ENCODE data around the gene FEV. TPM values are rescaled to one million over a fixed set of nuclear protein-coding genes. Genes with fewer than 3 reads are reported as not detected.
A peak's percentile ranks its signal among the peaks of the same experiment; 100 is the strongest.

FEV gene
- total and polyA plus RNA-seq, 2 donors (not counting 3 experiments of a cell fraction or from before 2014, with no cell fraction given): not detected

DNA sequence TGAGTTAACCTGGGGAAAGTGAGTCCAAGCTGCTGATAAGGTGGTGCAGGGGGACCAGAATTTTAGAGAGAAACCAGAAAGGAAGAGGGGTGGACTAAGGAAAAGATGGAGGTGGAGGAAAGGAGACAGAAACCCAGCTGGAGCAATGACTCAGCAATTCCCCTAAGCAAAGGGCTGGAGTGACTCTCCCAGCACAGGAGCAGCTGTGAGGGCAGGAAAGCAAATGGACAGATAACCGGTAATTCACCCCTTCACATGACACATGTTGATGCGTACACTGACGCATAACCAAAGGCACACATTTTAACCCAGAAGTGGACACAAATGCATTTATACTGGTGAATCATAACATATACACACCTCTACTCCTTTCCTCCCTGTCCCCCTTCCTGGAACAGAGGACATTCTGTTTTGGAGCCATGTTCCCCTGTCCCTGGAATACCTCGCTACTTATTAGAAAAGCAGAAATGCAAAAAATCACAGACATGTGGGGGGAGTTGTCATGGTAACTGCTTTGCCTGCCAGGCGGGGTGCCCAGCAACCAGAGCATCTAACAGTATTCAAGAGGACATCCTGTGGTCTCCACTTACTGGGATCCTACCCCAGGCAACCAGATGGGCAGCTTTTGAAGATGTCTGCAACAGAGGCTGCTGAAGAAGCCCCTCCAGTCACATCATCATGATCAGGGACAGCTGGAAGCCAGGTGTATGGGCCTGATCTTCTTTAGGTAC is 20.8 kb downstream of the FEV start:
- ChIA-PET CTCF (interaction anchor here (0.9 to 6.4 kb wide), 5 partner anchors 9 to 140 kb away, joined by 3 to 45 read pairs (median 4); no protein-coding TSS in a partner anchor), POLR2A (no interaction called here)
- Histone ChIP-seq H3K36me3 (ENCODE audit: control insufficient read depth in 2 of 2, extremely low read depth in 1 of 2, insufficient read depth in 2 of 2, low read length in 2 of 2) (no peaks in the 10 kb centered on the region), H3K9me3 (replicated peaks; ENCODE audit: control insufficient read depth, insufficient read depth, low read length) (no peaks in the 10 kb centered on the region), H3K27ac (ENCODE audit: insufficient read depth, low read depth, low read length) (no peak overlapping the region), H3K4me3 (replicated peaks in 1 of 3; ENCODE audit: insufficient read depth in 1 of 3, low read depth in 1 of 3, low read length in 3 of 3) (no peak overlapping the region), H4K20me1 (replicated peaks; ENCODE audit: control insufficient read depth, extremely low read depth, insufficient read depth, low read length) (no peaks in the 10 kb centered on the region), H2AFZ (ENCODE audit: low read depth, low read length) (no peak overlapping the region), H3K27me3 (ENCODE audit: control insufficient read depth in 2 of 2, insufficient read depth in 2 of 2, low read length in 2 of 2) (peaks cover 29 to 48% of the 10 kb centered on the region in 2 experiments), H3K4me1 (ENCODE audit: control insufficient read depth, extremely low read depth, insufficient read depth, low read length) (no peaks in the 10 kb centered on the region), H3K4me2 (ENCODE audit: insufficient read depth, low read length) (no peak overlapping the region), H3K9me1 (replicated peaks; ENCODE audit: control insufficient read depth, extremely low read depth, insufficient read depth, low read length) (no peaks in the 10 kb centered on the region), H3K9ac (replicated peaks; ENCODE audit: extremely low read depth, insufficient read depth, low read length) (no peak overlapping the region), H3K79me2 (ENCODE audit: control insufficient read depth, insufficient read depth, low read length) (no peaks in the 10 kb centered on the region)
- TF ChIP-seq FOS (IDR thresholded peaks at IDR 0.05; ENCODE audit: borderline replicate concordance, insufficient read depth, low read length) (peak; percentile 7), POLR2A (IDR thresholded peaks at IDR 0.05; ENCODE audit: low read depth, low read length) (no peak)
- no TSS peak for BruUV-seq (replicated peaks)
- intact Hi-C loops (cut with micrococcal nuclease): no loop called here
- FAIRE-seq (no peak), DNase-seq (ENCODE audit: low read depth, low spot score) (no peak)
- dilution Hi-C loops (cut with MboI; ENCODE audit: extremely low pct_ligation_motif_present, low sequenced_read_pairs): no loop called here

DNA sequence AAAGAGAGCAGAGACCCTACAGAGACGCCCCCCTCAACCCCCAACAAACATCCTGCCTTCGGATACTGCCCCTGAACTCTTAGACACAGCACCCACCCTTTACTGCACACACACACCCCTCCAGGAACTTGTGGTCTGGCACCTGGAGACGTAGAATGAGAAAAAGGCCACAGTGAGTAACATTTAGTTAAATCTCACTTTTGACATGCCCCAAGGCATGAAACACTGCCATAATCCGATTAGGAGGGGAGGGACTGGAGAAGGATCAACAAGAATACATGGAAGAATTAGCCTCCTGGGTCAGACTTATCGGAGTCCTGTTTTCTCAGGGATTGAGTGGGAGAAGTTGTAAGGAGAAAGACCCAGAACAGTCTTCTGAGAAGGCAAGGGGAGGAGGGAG is 21.4 kb downstream of the FEV start:
- dilution Hi-C loops (cut with MboI; ENCODE audit: extremely low pct_ligation_motif_present, low sequenced_read_pairs) (no loop called here), intact Hi-C loops (cut with micrococcal nuclease) (no loop called here)
- Histone ChIP-seq H4K20me1 (replicated peaks; ENCODE audit: control insufficient read depth, extremely low read depth, insufficient read depth, low read length) (no peaks in the 10 kb centered on the region), H3K27me3 (ENCODE audit: control insufficient read depth in 2 of 2, insufficient read depth in 2 of 2, low read length in 2 of 2) (peaks cover 35 to 54% of the 10 kb centered on the region in 2 experiments), H3K36me3 (ENCODE audit: control insufficient read depth in 2 of 2, extremely low read depth in 1 of 2, insufficient read depth in 2 of 2, low read length in 2 of 2) (no peaks in the 10 kb centered on the region), H3K79me2 (ENCODE audit: control insufficient read depth, insufficient read depth, low read length) (no peaks in the 10 kb centered on the region), H3K4me1 (ENCODE audit: control insufficient read depth, extremely low read depth, insufficient read depth, low read length) (no peaks in the 10 kb centered on the region), H3K4me2 (ENCODE audit: insufficient read depth, low read length) (no peak overlapping the region), H3K9me1 (replicated peaks; ENCODE audit: control insufficient read depth, extremely low read depth, insufficient read depth, low read length) (no peaks in the 10 kb centered on the region), H3K27ac (ENCODE audit: insufficient read depth, low read depth, low read length) (no peak overlapping the region), H3K9me3 (replicated peaks; ENCODE audit: control insufficient read depth, insufficient read depth, low read length) (no peaks in the 10 kb centered on the region), H3K4me3 (replicated peaks in 1 of 3; ENCODE audit: insufficient read depth in 1 of 3, low read depth in 1 of 3, low read length in 3 of 3) (no peak overlapping the region), H3K9ac (replicated peaks; ENCODE audit: extremely low read depth, insufficient read depth, low read length) (no peak overlapping the region), H2AFZ (ENCODE audit: low read depth, low read length) (no peak overlapping the region)
- BruUV-seq (replicated peaks): no TSS peak
- FAIRE-seq (no peak), DNase-seq (ENCODE audit: low read depth, low spot score) (no peak)
- TF ChIP-seq MYC (IDR thresholded peaks at IDR 0.05; ENCODE audit: low read depth, low read length) (no peak), GATA2 (IDR thresholded peaks at IDR 0.05; ENCODE audit: insufficient read depth, insufficient read length, low read depth, low read length) (no peak), EZH2 (IDR thresholded peaks at IDR 0.05; ENCODE audit: borderline replicate concordance, low read depth, low read length, severe bottlenecking) (no peak), JUN (IDR thresholded peaks at IDR 0.05; ENCODE audit: borderline replicate concordance, insufficient read depth, insufficient read length, low read depth) (no peak), POLR2A (IDR thresholded peaks at IDR 0.05; ENCODE audit: low read depth, low read length) (no peak), POLR2AphosphoS5 (IDR thresholded peaks at IDR 0.05; ENCODE audit: insufficient read depth, low read depth, low read length) (no peak), FOS (IDR thresholded peaks at IDR 0.05; ENCODE audit: borderline replicate concordance, insufficient read depth, low read length) (no peak)
- TF ChIP-seq, protein P1, sequence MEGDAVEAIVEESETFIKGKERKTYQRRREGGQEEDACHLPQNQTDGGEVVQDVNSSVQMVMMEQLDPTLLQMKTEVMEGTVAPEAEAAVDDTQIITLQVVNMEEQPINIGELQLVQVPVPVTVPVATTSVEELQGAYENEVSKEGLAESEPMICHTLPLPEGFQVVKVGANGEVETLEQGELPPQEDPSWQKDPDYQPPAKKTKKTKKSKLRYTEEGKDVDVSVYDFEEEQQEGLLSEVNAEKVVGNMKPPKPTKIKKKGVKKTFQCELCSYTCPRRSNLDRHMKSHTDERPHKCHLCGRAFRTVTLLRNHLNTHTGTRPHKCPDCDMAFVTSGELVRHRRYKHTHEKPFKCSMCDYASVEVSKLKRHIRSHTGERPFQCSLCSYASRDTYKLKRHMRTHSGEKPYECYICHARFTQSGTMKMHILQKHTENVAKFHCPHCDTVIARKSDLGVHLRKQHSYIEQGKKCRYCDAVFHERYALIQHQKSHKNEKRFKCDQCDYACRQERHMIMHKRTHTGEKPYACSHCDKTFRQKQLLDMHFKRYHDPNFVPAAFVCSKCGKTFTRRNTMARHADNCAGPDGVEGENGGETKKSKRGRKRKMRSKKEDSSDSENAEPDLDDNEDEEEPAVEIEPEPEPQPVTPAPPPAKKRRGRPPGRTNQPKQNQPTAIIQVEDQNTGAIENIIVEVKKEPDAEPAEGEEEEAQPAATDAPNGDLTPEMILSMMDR (IDR thresholded peaks at IDR 0.05; ENCODE audit: extremely low read depth in 1 of 2, insufficient read depth in 1 of 2, low read depth in 1 of 2, low read length in 2 of 2): no peak
- TF ChIP-seq, protein P2, sequence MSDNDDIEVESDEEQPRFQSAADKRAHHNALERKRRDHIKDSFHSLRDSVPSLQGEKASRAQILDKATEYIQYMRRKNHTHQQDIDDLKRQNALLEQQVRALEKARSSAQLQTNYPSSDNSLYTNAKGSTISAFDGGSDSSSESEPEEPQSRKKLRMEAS (IDR thresholded peaks at IDR 0.05; ENCODE audit: insufficient read depth, insufficient read length): no peak
- ChIA-PET CTCF (interaction anchor here (6.4 kb wide), 1 partner anchor 16 kb away, joined by 45 read pairs; no protein-coding TSS in a partner anchor), POLR2A (no interaction called here)
